GM21528 (cell line): Measurements from ENCODE around the gene PRR30.

ENCODE experiments used
- ATAC-seq: cut with Tn5 transposase; IDR thresholded peaks from one replicate; pipeline ENCODE4 v1.9.1; 2021; ENCODE audit warnings: mild to moderate bottlenecking, moderate library complexity; ENCODE audit not compliant: unreplicated experiment, low FRiP score

The PRR30 gene

GRCh38 chr2:27155069-27155520 lies 15.9 kb upstream of the PRR30 start:
- ATAC-seq: no peak

GRCh38 chr2:27154488-27154887 lies 15.3 kb upstream of the PRR30 start:
- ATAC-seq: no peak

GRCh38 chr2:27152796-27153464 lies 13.7 kb upstream of the PRR30 start:
- no peak for ATAC-seq

DNA sequence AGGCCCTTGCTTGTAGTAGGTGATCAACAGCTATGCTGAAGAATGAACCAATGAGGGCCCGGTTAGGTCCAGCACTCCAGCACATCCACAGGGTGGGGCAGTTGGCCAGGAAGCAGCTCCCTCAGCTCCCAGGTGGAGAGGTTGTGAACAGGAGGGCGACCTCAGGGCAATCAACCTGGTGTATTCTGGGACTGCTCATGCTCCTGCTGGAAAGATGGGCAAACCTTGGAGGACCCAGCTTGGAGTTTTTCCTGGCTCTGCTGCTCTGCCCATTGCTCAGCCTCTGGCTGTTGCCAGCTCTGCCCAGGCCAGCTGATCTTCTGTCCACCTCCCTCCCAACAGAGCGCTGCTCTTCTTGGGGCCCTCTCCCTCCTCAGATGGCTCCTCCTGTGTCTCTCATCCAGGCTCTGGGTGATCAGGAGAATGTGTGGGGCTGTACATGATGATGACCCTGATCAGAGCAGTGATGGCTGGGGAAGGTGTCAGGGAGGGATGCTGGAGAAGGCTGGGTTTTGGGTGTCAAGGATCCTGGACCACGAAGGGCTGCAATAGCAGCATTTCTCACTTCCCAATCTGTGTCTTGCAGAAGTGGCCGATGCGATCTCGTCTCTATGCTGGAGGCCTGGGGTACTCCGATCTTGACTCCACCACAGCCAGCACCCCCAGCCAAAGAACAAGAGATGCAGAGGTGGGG lies 13.0 kb upstream of the PRR30 start:
- ATAC-seq: no peak

- ATAC-seq: no peak
Observed at GRCh38 chr2:27150639-27151230, 11.5 kb upstream of the PRR30 start.

- no peak for ATAC-seq
Observed at GRCh38 chr2:27149570-27150405, 10.6 kb upstream of the PRR30 start.

GRCh38 chr2:27148801-27149439 lies 9.7 kb upstream of the PRR30 start, which contains the start of gene TCF23:
Gene TCF23 (plus strand): TSS chr2:27149004. CDS start chr2:27149134, 130 bp downstream.
- ATAC-seq: no peak

DNA sequence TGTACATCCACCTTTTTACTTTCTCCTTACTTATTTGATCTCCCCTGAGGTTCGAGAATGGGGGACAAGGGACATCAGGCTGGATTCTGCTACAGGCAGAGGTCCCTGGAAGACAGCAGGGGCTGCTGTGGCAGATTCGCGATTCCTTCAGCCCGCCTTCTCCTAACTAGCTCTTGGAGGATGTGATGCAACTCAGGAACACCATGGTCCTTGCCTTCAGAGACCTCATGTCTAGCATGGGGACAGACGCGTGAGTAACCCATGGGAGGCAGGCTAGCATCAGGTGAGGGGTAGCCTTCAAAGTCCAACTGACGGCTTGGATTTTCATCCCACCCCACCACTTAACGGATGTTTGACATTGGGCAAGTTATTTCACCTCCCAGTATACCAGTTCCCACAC lies 8.7 kb upstream of the PRR30 start:
- ATAC-seq: no peak

DNA sequence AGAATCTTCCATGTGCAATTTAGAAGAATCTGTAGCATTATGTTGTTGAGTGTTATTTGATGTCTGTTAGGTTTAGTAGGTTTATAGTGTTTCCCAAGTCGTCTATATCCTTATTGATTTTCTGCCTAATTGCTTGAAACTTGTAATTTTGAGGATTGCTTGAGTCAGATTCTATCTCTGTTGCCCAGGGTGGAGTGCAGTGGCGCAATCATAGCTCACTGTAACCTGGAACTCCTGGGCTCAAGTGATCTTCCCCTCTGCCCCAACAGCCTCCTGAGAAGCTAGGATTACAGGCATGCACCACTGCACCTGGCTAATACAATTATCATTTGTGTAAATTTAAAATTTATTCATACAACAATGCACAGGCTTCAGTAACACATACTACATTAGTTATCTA lies 6.5 kb upstream of the PRR30 start:
- no peak for ATAC-seq

GRCh38 chr2:27143285-27143684 lies 4.1 kb upstream of the PRR30 start:
- ATAC-seq: no peak

- ATAC-seq: no peak
Observed at GRCh38 chr2:27138111-27138510, 1.1 kb downstream of the PRR30 start.

- ATAC-seq: no peak
Observed at GRCh38 chr2:27137322-27137935, 1.8 kb downstream of the PRR30 start.

GRCh38 chr2:27136751-27137150 lies 2.5 kb downstream of the PRR30 start:
- ATAC-seq: no peak

- ATAC-seq: no peak
Observed at GRCh38 chr2:27135478-27135955, 3.7 kb downstream of the PRR30 start.

GRCh38 chr2:27134781-27135477 lies 4.3 kb downstream of the PRR30 start:
- ATAC-seq: no peak

GRCh38 chr2:27133905-27134780 lies 5.1 kb downstream of the PRR30 start, which contains the start of gene PREB:
Gene PREB (minus strand): TSS chr2:27134636. CDS start chr2:27134421, 215 bp downstream.
- peak; percentile 77 for ATAC-seq

DNA sequence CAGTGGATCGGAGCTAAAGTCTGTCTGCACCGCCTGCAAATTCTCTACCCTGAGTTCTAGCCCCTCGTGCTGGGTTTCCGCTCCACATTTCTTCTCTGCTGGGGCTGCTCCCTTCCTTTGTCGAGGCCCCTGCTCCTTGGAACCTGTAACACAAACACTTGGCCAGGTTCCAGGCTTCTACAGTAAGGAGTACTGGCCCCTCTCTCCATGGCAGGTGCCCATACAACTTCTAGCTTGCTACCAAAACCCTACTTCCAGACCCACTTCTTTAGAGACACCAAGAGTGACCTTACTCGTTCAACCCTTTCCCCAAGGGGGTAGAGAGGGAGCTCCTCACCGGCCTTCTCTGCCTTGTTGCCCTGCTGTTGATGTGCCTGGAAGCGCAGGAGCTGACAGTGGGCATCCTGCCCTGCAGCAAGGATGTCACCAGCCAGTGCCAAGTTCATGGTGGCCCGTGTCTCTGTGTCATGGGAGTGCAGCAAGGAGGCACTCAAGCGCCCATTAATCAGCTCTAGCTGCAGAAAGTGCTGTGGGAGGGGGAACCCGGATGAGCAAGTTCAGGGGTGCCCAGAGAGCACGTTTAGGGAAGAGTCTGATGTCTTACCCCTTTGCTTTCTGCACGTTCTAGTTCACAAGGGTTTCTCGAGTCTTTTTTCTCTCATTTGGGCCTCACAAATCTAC lies 5.9 kb downstream of the PRR30 start:
- ATAC-seq: no peak

- no peak for ATAC-seq
Observed at GRCh38 chr2:27131429-27131828, 7.8 kb downstream of the PRR30 start.
